NB4 (cell line): ENCODE results near the gene SLC17A5.

Experiments used
- DNase-seq: peaks from one replicate; pipeline ENCODE4 v3.0.0; 2010; ENCODE audit warnings: low read depth
- H3K4me3 ChIP-seq: one replicate; pipeline ENCODE4 v1.5.1; 2011; ENCODE audit warnings: mild to moderate bottlenecking, low read depth, low read length, moderate library complexity
- MAX ChIP-seq: IDR thresholded peaks from 2 replicates; pipeline ENCODE4 v1.6.1; 2011; ENCODE audit warnings: low read depth, low read length
- MYC ChIP-seq: IDR thresholded peaks from 2 replicates; pipeline ENCODE4 v1.6.1; 2011; ENCODE audit warnings: low read depth, low read length
- POLR2A ChIP-seq: IDR thresholded peaks from 2 replicates; pipeline ENCODE4 v1.6.1; 2011; ENCODE audit warnings: mild to moderate bottlenecking; ENCODE audit not compliant: insufficient read length; ENCODE audit errors: extremely low read depth
- TF ChIP-seq, protein P1 (sequence below): IDR thresholded peaks from one replicate; pipeline ENCODE4 v1.5.1; 2012; ENCODE audit warnings: low read depth, low read length

SLC17A5 gene

DNA sequence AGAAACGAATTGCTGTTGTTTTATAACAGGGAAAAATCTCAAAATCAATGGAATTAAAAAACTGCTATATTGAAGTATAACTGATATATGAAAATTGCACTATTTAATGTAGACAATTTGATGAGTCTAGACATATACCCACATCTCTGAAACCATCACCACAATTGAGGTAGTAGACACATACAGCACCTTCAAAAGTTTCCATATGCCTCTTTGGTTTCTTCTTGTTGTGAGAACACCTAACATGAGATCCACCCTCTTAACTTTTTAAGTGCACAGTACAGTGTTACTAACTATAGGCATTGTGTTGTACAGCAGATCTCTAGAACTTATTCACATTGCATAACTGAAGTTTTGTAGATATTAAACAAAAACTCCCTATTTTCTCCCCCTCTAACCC lies 14.0 kb upstream of the SLC17A5 start:
- TF ChIP-seq MAX (no peak), POLR2A (no peak), MYC (no peak)
- TF ChIP-seq, protein P1, sequence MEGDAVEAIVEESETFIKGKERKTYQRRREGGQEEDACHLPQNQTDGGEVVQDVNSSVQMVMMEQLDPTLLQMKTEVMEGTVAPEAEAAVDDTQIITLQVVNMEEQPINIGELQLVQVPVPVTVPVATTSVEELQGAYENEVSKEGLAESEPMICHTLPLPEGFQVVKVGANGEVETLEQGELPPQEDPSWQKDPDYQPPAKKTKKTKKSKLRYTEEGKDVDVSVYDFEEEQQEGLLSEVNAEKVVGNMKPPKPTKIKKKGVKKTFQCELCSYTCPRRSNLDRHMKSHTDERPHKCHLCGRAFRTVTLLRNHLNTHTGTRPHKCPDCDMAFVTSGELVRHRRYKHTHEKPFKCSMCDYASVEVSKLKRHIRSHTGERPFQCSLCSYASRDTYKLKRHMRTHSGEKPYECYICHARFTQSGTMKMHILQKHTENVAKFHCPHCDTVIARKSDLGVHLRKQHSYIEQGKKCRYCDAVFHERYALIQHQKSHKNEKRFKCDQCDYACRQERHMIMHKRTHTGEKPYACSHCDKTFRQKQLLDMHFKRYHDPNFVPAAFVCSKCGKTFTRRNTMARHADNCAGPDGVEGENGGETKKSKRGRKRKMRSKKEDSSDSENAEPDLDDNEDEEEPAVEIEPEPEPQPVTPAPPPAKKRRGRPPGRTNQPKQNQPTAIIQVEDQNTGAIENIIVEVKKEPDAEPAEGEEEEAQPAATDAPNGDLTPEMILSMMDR: no peak
- no peak overlapping the region for H3K4me3 ChIP-seq
- DNase-seq: no peak

GRCh38 chr6:73666393-73666792 lies 12.6 kb upstream of the SLC17A5 start:
- DNase-seq: no peak
- H3K4me3 ChIP-seq: no peak overlapping the region
- TF ChIP-seq MYC: no peak
- no peak for TF ChIP-seq POLR2A
- TF ChIP-seq, protein P1: no peak
- TF ChIP-seq MAX: no peak

GRCh38 chr6:73665686-73666319 lies 12.0 kb upstream of the SLC17A5 start:
- no peak overlapping the region for H3K4me3 ChIP-seq
- no peak for DNase-seq
- no peak for TF ChIP-seq POLR2A
- TF ChIP-seq, protein P1: no peak
- TF ChIP-seq MYC: no peak
- no peak for TF ChIP-seq MAX

- TF ChIP-seq MYC: no peak
- H3K4me3 ChIP-seq: no peak overlapping the region
- DNase-seq: no peak
These were observed 10.9 kb upstream of the SLC17A5 start for GRCh38 chr6:73664701-73665100.

GRCh38 chr6:73657201-73657600 lies 3.4 kb upstream of the SLC17A5 start:
- DNase-seq: no peak
- TF ChIP-seq, protein P1: no peak
- TF ChIP-seq MAX (no peak), POLR2A (no peak), MYC (no peak)

GRCh38 chr6:73656531-73657145 lies 2.8 kb upstream of the SLC17A5 start:
- no peak for DNase-seq
- no peak for TF ChIP-seq MYC
- TF ChIP-seq, protein P1: no peak
- TF ChIP-seq MAX: no peak
- H3K4me3 ChIP-seq: no peak overlapping the region

More at GRCh38 chr6:73657201-73657600, 3.4 kb upstream of the SLC17A5 start:
- no peak overlapping the region for H3K4me3 ChIP-seq
